ENCODE measurements around the gene C22orf31.
A peak's percentile ranks its signal among the peaks of the same experiment; 100 is the strongest.

C22orf31 gene

DNA sequence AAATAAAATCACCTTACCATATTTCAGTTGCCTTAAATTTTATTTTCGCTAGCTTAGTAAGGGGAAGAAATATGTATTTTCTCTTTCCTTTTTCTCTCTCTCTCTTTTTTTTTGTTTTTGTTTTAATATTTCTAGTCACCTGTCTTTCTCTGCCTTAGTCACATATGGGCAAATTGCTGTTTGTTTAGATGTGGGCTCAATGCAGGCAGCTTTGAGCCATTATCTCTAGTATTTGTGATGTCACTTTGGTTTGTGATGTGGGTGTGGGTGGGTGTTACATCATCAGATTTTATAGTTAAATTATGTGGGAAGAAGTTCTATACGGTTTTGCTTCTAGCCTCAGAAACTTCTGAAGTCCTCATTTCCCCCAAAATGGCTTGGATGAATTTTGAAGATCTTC is at the start of gene C22orf31:
Gene C22orf31 (minus strand): TSS at position 59 of the 400 bp plus-strand sequence. CDS start 39 bp downstream, at position 20.
- no peak within 1 kb of the TSS for H3K4me3 ChIP-seq (ENCODE audit: low read length)
- no peak for DNase-seq (ENCODE audit: low read depth)
- TF ChIP-seq, protein P1, sequence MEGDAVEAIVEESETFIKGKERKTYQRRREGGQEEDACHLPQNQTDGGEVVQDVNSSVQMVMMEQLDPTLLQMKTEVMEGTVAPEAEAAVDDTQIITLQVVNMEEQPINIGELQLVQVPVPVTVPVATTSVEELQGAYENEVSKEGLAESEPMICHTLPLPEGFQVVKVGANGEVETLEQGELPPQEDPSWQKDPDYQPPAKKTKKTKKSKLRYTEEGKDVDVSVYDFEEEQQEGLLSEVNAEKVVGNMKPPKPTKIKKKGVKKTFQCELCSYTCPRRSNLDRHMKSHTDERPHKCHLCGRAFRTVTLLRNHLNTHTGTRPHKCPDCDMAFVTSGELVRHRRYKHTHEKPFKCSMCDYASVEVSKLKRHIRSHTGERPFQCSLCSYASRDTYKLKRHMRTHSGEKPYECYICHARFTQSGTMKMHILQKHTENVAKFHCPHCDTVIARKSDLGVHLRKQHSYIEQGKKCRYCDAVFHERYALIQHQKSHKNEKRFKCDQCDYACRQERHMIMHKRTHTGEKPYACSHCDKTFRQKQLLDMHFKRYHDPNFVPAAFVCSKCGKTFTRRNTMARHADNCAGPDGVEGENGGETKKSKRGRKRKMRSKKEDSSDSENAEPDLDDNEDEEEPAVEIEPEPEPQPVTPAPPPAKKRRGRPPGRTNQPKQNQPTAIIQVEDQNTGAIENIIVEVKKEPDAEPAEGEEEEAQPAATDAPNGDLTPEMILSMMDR (IDR thresholded peaks at IDR 0.05; ENCODE audit: insufficient read depth, low read depth, low read length, missing control alignments): no peak

DNA sequence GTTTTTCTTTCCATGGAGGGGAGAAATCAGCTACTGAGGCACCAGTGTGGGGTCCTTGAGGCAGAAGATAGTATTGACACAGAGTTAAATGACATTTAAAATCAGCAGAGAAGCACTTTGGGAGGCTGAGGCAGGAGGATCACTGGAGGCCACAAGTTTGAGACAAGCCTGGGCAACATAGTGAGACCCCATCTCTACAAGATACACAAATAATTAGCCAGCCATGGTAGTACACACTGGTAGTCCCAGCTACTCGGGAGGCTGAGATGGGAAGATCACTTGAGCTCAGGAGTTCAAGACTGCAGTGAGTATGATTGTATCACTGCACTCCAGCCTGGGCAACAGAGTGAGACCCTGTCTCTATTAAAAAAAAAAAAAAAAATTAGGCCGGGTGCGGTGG is 49.3 kb upstream of the C22orf31 start:
- no peak for DNase-seq (ENCODE audit: low read depth)
- TF ChIP-seq, protein P1 (IDR thresholded peaks at IDR 0.05; ENCODE audit: insufficient read depth, low read depth, low read length, missing control alignments): no peak
- H3K4me3 ChIP-seq (ENCODE audit: low read length): no peak overlapping the region

DNA sequence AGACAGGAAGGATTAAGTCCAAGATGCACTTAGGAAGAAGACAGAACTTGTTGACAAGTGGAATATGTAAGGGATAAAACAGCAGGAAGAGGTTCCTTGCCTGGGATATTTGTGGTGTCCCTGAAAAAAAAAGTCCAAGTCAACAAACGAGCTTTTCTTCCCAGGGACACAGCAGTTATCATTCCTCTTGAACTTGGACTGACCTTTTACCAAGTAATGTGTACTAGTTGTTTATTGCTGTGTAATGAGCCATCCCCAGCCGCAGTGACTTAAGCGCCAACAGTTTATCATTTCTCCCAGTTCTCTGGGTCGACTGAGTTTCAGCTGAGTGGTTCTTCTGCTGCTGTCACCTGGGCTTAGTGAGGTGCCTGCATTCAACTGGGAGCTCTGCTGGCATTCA is 48.2 kb upstream of the C22orf31 start:
- TF ChIP-seq, protein P1 (IDR thresholded peaks at IDR 0.05; ENCODE audit: insufficient read depth, low read depth, low read length, missing control alignments): no peak
- DNase-seq (ENCODE audit: low read depth): no peak
- H3K4me3 ChIP-seq (ENCODE audit: low read length): no peak overlapping the region

DNA sequence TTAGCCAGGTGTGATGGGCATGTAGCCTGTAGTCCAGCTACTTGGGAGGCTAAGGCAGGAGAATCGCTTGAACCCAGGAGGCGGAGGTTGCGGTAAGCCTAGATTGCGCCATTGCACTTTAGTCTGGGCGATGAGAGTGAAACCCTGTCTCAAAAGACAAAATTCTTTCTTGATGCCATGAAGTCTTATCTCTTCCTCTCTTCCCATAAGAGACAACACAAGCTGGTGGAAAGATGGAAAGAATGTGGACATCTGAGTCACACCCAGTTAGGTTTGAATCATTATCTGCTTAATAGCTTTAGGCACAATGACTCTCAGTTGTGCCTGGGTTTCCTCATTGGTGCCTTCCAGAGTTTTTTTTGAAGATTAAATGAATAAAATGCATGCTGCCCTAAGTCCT is 46.5 kb upstream of the C22orf31 start:
- H3K4me3 ChIP-seq (ENCODE audit: low read length): no peak overlapping the region
- TF ChIP-seq, protein P1 (IDR thresholded peaks at IDR 0.05; ENCODE audit: insufficient read depth, low read depth, low read length, missing control alignments): no peak
- DNase-seq (ENCODE audit: low read depth): peak; percentile 90

DNA sequence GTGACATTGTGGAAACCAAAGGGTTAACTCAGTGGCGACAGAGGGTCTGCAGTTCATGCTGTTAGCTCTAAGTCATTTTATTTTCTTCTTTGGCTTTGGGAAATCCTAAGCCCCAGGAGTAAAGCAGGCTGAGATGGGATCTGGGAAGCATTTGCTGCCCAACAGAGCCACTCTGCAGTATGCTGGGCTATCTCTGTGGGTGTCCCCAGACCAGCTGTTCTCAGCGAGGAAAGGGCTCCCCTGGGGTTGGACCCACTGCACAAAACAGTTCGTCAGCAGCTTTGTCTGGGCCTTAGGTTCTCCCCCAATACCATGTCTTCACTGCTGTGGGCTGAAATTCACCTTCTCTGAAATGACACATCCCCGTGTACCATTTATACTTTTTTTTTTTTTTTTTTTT is 45.2 kb upstream of the C22orf31 start:
- TF ChIP-seq, protein P1 (IDR thresholded peaks at IDR 0.05; ENCODE audit: insufficient read depth, low read depth, low read length, missing control alignments): no peak
- no peak for DNase-seq (ENCODE audit: low read depth)
- no peak overlapping the region for H3K4me3 ChIP-seq (ENCODE audit: low read length)

DNA sequence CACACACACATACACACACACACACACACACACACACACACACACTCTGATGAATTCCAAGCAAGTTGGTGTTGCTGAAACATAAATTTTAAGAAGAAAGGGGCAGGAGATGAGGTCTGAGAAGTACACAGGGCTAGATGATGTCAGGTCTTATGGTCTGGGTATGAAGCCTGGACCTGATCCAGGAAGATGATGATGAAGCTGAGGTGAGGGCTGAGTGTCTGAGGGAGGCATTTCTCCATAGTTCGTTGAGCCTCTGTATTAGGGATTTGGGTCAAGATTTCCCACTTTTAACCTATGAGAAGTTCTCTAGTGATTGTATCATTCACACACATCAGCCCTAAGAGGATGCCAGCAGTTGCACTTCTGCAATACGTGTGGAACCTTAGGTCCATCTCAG is 43.8 kb upstream of the C22orf31 start:
- H3K4me3 ChIP-seq (ENCODE audit: low read length): no peak overlapping the region
- TF ChIP-seq, protein P1 (IDR thresholded peaks at IDR 0.05; ENCODE audit: insufficient read depth, low read depth, low read length, missing control alignments): no peak
- no peak for DNase-seq (ENCODE audit: low read depth)

DNA sequence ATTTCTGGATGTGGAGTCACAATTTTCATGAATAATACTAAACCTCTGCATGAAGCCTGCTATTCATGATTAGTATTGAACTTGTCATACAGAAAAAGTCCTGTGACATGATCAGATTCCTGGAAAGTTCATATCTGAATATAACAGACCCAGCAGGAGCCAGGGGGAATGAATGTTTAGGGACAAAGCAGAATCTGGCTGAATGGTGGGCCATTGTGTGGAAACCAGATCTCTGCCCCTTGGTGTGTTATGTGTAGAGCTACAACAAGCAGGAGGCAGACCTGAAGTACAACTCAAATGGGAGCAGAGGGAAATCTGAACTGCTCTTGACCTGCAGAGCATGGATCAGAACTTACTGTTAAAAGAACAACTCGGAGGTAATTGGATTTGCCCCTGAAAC is 41.5 kb upstream of the C22orf31 start:
- no peak for DNase-seq (ENCODE audit: low read depth)
- no peak overlapping the region for H3K4me3 ChIP-seq (ENCODE audit: low read length)
- TF ChIP-seq, protein P1 (IDR thresholded peaks at IDR 0.05; ENCODE audit: insufficient read depth, low read depth, low read length, missing control alignments): no peak
